GM12875 (cell line): Measurements from ENCODE around the gene RASEF.

Experiments
- H3K4me3 ChIP-seq: one replicate; pipeline ENCODE4 v1.5.1; 2011; ENCODE audit warnings: low read depth, low read length, control low read depth
- CTCF ChIP-seq: IDR thresholded peaks from 2 replicates; pipeline ENCODE4 v1.5.1; 2011; ENCODE audit warnings: low read depth, mild to moderate bottlenecking, control low read depth, inconsistent platforms, low read length, moderate library complexity, borderline replicate concordance; ENCODE audit not compliant: insufficient read depth

RASEF gene

GRCh38 chr9:83056174-83056573, 6.8 kb downstream of the RASEF start:
- no peak for TF ChIP-seq CTCF
- no peak overlapping the region for H3K4me3 ChIP-seq

- no peak overlapping the region for H3K4me3 ChIP-seq
- TF ChIP-seq CTCF = no peak
Measured at GRCh38 chr9:83047839-83048775, 14.8 kb downstream of the RASEF start.

GRCh38 chr9:83043597-83043996, 19.3 kb downstream of the RASEF start:
- TF ChIP-seq CTCF = no peak

GRCh38 chr9:83041771-83042170, 21.2 kb downstream of the RASEF start:
- no peak overlapping the region for H3K4me3 ChIP-seq
- TF ChIP-seq CTCF = no peak

More at GRCh38 chr9:83043597-83043996, 19.3 kb downstream of the RASEF start:
- no peak overlapping the region for H3K4me3 ChIP-seq

GRCh38 chr9:83039303-83039702, 23.6 kb downstream of the RASEF start:
- no peak for TF ChIP-seq CTCF
- no peak overlapping the region for H3K4me3 ChIP-seq

GRCh38 chr9:83036043-83036442, 26.9 kb downstream of the RASEF start:
- no peak for TF ChIP-seq CTCF
- H3K4me3 ChIP-seq = no peak overlapping the region

- H3K4me3 ChIP-seq = no peak overlapping the region
- TF ChIP-seq CTCF = no peak
Measured at GRCh38 chr9:83035143-83035542, 27.8 kb downstream of the RASEF start.
